LNCAP (cell line): ENCODE measurements around the gene RPS10.

ENCODE experiments used
- CTCF ChIP-seq: fragments of 450-650 bp; IDR thresholded peaks from 2 replicates; pipeline ENCODE4 v1.5.1; 2017; ENCODE audit warnings: mild to moderate bottlenecking

The RPS10 gene

GRCh38 chr6:34445313-34445860 lies 19.5 kb upstream of the RPS10 start:
- TF ChIP-seq CTCF, result no peak

GRCh38 chr6:34441526-34441925 lies 15.7 kb upstream of the RPS10 start:
- TF ChIP-seq CTCF, result no peak

GRCh38 chr6:34439442-34439841 lies 13.6 kb upstream of the RPS10 start:
- no peak for TF ChIP-seq CTCF

GRCh38 chr6:34438705-34439104 lies 12.8 kb upstream of the RPS10 start:
- TF ChIP-seq CTCF, result no peak

- no peak for TF ChIP-seq CTCF
These were observed 11.7 kb upstream of the RPS10 start for GRCh38 chr6:34437644-34437970.

GRCh38 chr6:34436803-34437643 lies 11.2 kb upstream of the RPS10 start:
- no peak for TF ChIP-seq CTCF

- TF ChIP-seq CTCF, result no peak
These were observed 10.0 kb upstream of the RPS10 start for GRCh38 chr6:34435916-34436315.

- no peak for TF ChIP-seq CTCF
These were observed 754 bp downstream of the RPS10 start for GRCh38 chr6:34425132-34425497.
